Measurements from ENCODE around the gene TATDN2.

- TF ChIP-seq CHD2 (IDR thresholded peaks at IDR 0.05; ENCODE audit: low read length, partially characterized antibody) (no peak), EZH2phosphoT487 (IDR thresholded peaks at IDR 0.05; ENCODE audit: borderline replicate concordance, low read depth) (no peak), EP300 (IDR thresholded peaks at IDR 0.05; ENCODE audit: borderline replicate concordance in 1 of 2, low read depth in 1 of 2, low read length in 1 of 2) (no peak), CTCF (IDR thresholded peaks at IDR 0.05) (peak; percentile 91), SIN3A (IDR thresholded peaks at IDR 0.05; ENCODE audit: borderline replicate concordance, low read depth, low read length) (no peak), RFX5 (IDR thresholded peaks at IDR 0.05; ENCODE audit: low read length) (no peak), RCOR1 (IDR thresholded peaks at IDR 0.05; ENCODE audit: low read length) (0 out of 2 replicates have a peak, but pooled peaks have one; percentile 38), MXI1 (IDR thresholded peaks at IDR 0.05; ENCODE audit: low read depth, low read length) (peak; percentile 46; the same call in 1 of the 2 replicates), JUND (IDR thresholded peaks at IDR 0.05) (no peak), TAF1 (IDR thresholded peaks at IDR 0.05; ENCODE audit: borderline replicate concordance, low read depth, low read length) (no peak), POLR2AphosphoS5 (IDR thresholded peaks at IDR 0.05; ENCODE audit: low read depth, low read length) (peak; percentile 27; the same call in 1 of the 2 replicates), FOXM1 (IDR thresholded peaks at IDR 0.05; ENCODE audit: low read depth) (no peak), YY1 (IDR thresholded peaks at IDR 0.05; ENCODE audit: low read depth) (no peak), RXRA (IDR thresholded peaks at IDR 0.05; ENCODE audit: borderline replicate concordance, low read depth) (no peak; the same call in 1 of the 2 replicates)
Observed at GRCh38 chr3:10224794-10225665, 23.2 kb upstream of the TATDN2 start.

All from SK-N-SH (cell line).